Hepatic stellate cell (primary cell): ENCODE measurements around the gene GRID1.
"Not testable (repeated sequence)": the region's sequence is repeated elsewhere in the genome, so short reads cannot be mapped to it uniquely, and the experiment has no call there.

Source experiments
- DNase-seq: peaks from one replicate; pipeline ENCODE4 v3.0.0; 2011; ENCODE audit warnings: low spot score

GRID1 gene

GRCh38 chr10:86137561-86137960 lies 229.0 kb downstream of the GRID1 start:
- no peak for DNase-seq

GRCh38 chr10:86136934-86137333 lies 229.7 kb downstream of the GRID1 start:
- DNase-seq, result no peak

GRCh38 chr10:86135191-86135590 lies 231.4 kb downstream of the GRID1 start:
- DNase-seq, result no peak

- no peak for DNase-seq
Observed at GRCh38 chr10:86130737-86131475, 235.7 kb downstream of the GRID1 start.

GRCh38 chr10:86130041-86130440 lies 236.6 kb downstream of the GRID1 start:
- DNase-seq, result no peak

- no peak for DNase-seq
Observed at GRCh38 chr10:86128360-86128759, 238.2 kb downstream of the GRID1 start.

GRCh38 chr10:86127274-86127819 lies 239.2 kb downstream of the GRID1 start:
- no peak for DNase-seq

- DNase-seq, result no peak
Observed at GRCh38 chr10:86124734-86125133, 241.9 kb downstream of the GRID1 start.

- DNase-seq, result no peak
Observed at GRCh38 chr10:86123715-86124114, 242.9 kb downstream of the GRID1 start.

- no peak for DNase-seq
Observed at GRCh38 chr10:86123304-86123703, 243.3 kb downstream of the GRID1 start.

- no peak for DNase-seq
Observed at GRCh38 chr10:86122646-86123045, 243.9 kb downstream of the GRID1 start.

- no peak for DNase-seq
Observed at GRCh38 chr10:86121200-86121599, 245.4 kb downstream of the GRID1 start.

GRCh38 chr10:86117051-86117450 lies 249.5 kb downstream of the GRID1 start:
- no peak for DNase-seq

- DNase-seq, result no peak
Observed at GRCh38 chr10:86113983-86114382, 252.6 kb downstream of the GRID1 start.

GRCh38 chr10:86113501-86113900 lies 253.1 kb downstream of the GRID1 start:
- no peak for DNase-seq

- DNase-seq, result no peak
Observed at GRCh38 chr10:86113044-86113443, 253.6 kb downstream of the GRID1 start.

- no peak for DNase-seq
Observed at GRCh38 chr10:86111902-86112545, 254.6 kb downstream of the GRID1 start.

GRCh38 chr10:86110156-86110786 lies 256.3 kb downstream of the GRID1 start:
- no peak for DNase-seq

- no peak for DNase-seq
Observed at GRCh38 chr10:86109421-86109820, 257.2 kb downstream of the GRID1 start.

GRCh38 chr10:86108696-86109095 lies 257.9 kb downstream of the GRID1 start:
- no peak for DNase-seq

GRCh38 chr10:86107611-86108310 lies 258.8 kb downstream of the GRID1 start:
- not testable (repeated sequence) for DNase-seq

- no peak for DNase-seq
Observed at GRCh38 chr10:86107131-86107530, 259.5 kb downstream of the GRID1 start.
